ENCODE data around the gene CD244. TPM values are rescaled to one million over a fixed set of nuclear protein-coding genes. Genes with fewer than 3 reads are reported as not detected.

Gene CD244
- total RNA-seq, 1 donor from 2014 or later: not detected

- Histone ChIP-seq H3K27me3 (ENCODE audit: control insufficient read depth, insufficient read depth, low read length) (no peaks in the 10 kb centered on the region), H3K4me3 (ENCODE audit: low read depth, low read length) (no peak overlapping the region), H3K36me3 (ENCODE audit: control insufficient read depth, insufficient read depth, low read length) (no peaks in the 10 kb centered on the region)
- TF ChIP-seq, protein P1, sequence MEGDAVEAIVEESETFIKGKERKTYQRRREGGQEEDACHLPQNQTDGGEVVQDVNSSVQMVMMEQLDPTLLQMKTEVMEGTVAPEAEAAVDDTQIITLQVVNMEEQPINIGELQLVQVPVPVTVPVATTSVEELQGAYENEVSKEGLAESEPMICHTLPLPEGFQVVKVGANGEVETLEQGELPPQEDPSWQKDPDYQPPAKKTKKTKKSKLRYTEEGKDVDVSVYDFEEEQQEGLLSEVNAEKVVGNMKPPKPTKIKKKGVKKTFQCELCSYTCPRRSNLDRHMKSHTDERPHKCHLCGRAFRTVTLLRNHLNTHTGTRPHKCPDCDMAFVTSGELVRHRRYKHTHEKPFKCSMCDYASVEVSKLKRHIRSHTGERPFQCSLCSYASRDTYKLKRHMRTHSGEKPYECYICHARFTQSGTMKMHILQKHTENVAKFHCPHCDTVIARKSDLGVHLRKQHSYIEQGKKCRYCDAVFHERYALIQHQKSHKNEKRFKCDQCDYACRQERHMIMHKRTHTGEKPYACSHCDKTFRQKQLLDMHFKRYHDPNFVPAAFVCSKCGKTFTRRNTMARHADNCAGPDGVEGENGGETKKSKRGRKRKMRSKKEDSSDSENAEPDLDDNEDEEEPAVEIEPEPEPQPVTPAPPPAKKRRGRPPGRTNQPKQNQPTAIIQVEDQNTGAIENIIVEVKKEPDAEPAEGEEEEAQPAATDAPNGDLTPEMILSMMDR (IDR thresholded peaks at IDR 0.05; ENCODE audit: insufficient read depth, low read length, poor library complexity, severe bottlenecking): no peak
- no peak for DNase-seq (ENCODE audit: low read depth)
Measured at GRCh38 chr1:160797861-160798273, 64.8 kb downstream of the CD244 start.

DNA sequence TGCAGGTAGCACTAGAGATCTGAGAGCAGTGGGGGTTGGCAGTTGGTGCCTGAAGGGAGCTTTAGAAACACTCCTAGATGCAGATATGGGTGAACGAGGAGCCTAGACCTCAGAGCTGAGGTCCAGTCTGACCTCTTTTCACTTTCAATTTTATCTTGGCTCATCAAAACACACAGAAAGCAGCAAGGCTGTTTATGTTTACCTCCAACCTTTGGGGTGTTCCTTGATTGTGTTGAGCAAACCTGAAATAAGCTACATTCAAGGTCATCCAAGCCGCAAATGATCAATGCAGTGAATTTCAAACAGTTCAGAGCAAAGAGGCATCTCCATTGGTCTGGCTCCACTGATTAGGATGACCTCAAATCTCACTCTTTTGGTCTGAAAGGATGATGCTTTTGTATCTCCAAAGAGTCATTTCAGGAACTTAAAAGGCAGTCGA, 65.4 kb downstream of the CD244 start:
- TF ChIP-seq, protein P1 (IDR thresholded peaks at IDR 0.05; ENCODE audit: insufficient read depth, low read length, poor library complexity, severe bottlenecking): no peak
- H3K27me3 ChIP-seq (ENCODE audit: control insufficient read depth, insufficient read depth, low read length): no peaks in the 10 kb centered on the region
- H3K4me3 ChIP-seq (ENCODE audit: low read depth, low read length): no peak overlapping the region
- DNase-seq (ENCODE audit: low read depth): no peak
- H3K36me3 ChIP-seq (ENCODE audit: control insufficient read depth, insufficient read depth, low read length): no peaks in the 10 kb centered on the region

GRCh38 chr1:160795951-160796383, 66.7 kb downstream of the CD244 start, which contains the start of gene LY9:
Gene LY9 (plus strand): TSS chr1:160796174. CDS start chr1:160796188, 14 bp downstream.
- Histone ChIP-seq H3K27me3 (ENCODE audit: control insufficient read depth, insufficient read depth, low read length) (no peaks in the 10 kb centered on the region), H3K4me3 (ENCODE audit: low read depth, low read length) (no peak within 1 kb of the TSS), H3K36me3 (ENCODE audit: control insufficient read depth, insufficient read depth, low read length) (no peaks in the 10 kb centered on the region)
- TF ChIP-seq, protein P1 (IDR thresholded peaks at IDR 0.05; ENCODE audit: insufficient read depth, low read length, poor library complexity, severe bottlenecking): no peak
- DNase-seq (ENCODE audit: low read depth): no peak

- Histone ChIP-seq H3K36me3 (ENCODE audit: control insufficient read depth, insufficient read depth, low read length) (no peaks in the 10 kb centered on the region), H3K27me3 (ENCODE audit: control insufficient read depth, insufficient read depth, low read length) (no peaks in the 10 kb centered on the region), H3K4me3 (ENCODE audit: low read depth, low read length) (no peak overlapping the region)
- no peak for DNase-seq (ENCODE audit: low read depth)
- TF ChIP-seq, protein P1 (IDR thresholded peaks at IDR 0.05; ENCODE audit: insufficient read depth, low read length, poor library complexity, severe bottlenecking): no peak
Measured at GRCh38 chr1:160794376-160794775, 68.3 kb downstream of the CD244 start.

GRCh38 chr1:160789702-160790611, 72.7 kb downstream of the CD244 start:
- no peaks in the 10 kb centered on the region for H3K27me3 ChIP-seq (ENCODE audit: control insufficient read depth, insufficient read depth, low read length)
- H3K36me3 ChIP-seq (ENCODE audit: control insufficient read depth, insufficient read depth, low read length): no peaks in the 10 kb centered on the region
- no peak overlapping the region for H3K4me3 ChIP-seq (ENCODE audit: low read depth, low read length)
- DNase-seq (ENCODE audit: low read depth): no peak
- TF ChIP-seq, protein P1 (IDR thresholded peaks at IDR 0.05; ENCODE audit: insufficient read depth, low read length, poor library complexity, severe bottlenecking): no peak
